ENCODE data around the gene JAKMIP3.
"Not testable (repeated sequence)": the region's sequence is repeated elsewhere in the genome, so short reads cannot be mapped to it uniquely, and the experiment has no call there.

The JAKMIP3 gene

DNA sequence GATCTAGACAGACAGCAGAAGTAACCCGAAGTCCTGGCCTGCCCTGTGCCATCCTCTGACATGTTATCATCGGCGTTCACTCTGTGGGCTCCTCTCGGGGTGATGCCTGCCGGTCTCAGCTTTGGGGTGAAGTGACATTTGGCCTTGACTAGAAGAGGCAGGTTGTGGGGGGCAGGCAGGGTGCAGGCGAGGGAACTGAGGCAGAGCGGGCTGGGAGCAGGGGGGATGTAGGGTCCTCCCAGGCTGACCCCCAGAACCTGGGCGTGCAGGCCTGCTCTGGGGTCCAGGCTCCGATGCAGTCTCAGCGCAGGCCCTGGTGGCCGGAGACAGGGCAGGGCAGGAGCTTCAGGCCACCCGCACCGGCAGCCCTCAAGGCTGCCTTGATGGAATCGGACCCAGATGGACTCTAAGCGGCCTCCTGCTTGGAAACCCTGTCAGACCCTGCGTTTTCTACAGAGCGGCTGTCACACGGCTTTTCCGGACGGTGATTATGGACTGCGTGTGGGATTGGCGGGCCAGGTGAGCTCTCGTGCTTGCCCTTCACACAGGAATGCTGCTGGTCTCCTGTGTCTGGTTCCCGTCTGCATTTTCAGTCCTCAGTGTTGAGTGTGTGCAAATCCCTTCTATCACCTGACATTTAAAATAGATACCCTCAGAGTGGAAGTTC lies 842 bp upstream of the JAKMIP3 start:
- no peak for DNase-seq (ENCODE audit: low read depth in 2 of 2)

GRCh38 chr10:132066186-132066585 lies 440 bp downstream of the JAKMIP3 start:
- DNase-seq (ENCODE audit: low read depth in 2 of 2): no peak

GRCh38 chr10:132066812-132067211 lies 1.1 kb downstream of the JAKMIP3 start:
- no peak for DNase-seq (ENCODE audit: low read depth in 2 of 2)

GRCh38 chr10:132068431-132069121 lies 2.8 kb downstream of the JAKMIP3 start:
- DNase-seq (ENCODE audit: low read depth in 2 of 2): no peak

GRCh38 chr10:132069122-132069848 lies 3.5 kb downstream of the JAKMIP3 start:
- no peak for DNase-seq (ENCODE audit: low read depth in 2 of 2)

DNA sequence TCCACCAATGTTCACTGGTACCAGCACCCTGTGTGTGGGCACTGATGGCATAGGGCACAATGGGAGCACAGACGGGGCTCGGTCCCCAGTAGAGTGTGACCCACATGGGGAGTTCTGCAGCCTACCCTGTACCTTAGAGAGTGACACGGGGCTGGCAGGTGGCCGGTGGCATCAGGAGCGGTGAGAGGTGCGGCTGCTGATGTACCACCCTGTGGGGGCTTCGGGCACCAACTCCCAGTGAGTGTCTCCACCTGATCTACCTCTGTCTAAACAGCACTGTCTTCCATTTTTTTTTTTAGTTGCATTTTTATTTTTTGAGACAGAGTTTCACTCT lies 4.1 kb downstream of the JAKMIP3 start:
- no peak for DNase-seq (ENCODE audit: low read depth in 2 of 2)

GRCh38 chr10:132070724-132071123 lies 5.0 kb downstream of the JAKMIP3 start:
- no peak for DNase-seq (ENCODE audit: low read depth in 2 of 2)

GRCh38 chr10:132071667-132072066 lies 5.9 kb downstream of the JAKMIP3 start:
- no peak for DNase-seq (ENCODE audit: low read depth in 2 of 2)

GRCh38 chr10:132075909-132076577 lies 10.3 kb downstream of the JAKMIP3 start:
- DNase-seq (ENCODE audit: low read depth in 2 of 2): no peak

DNA sequence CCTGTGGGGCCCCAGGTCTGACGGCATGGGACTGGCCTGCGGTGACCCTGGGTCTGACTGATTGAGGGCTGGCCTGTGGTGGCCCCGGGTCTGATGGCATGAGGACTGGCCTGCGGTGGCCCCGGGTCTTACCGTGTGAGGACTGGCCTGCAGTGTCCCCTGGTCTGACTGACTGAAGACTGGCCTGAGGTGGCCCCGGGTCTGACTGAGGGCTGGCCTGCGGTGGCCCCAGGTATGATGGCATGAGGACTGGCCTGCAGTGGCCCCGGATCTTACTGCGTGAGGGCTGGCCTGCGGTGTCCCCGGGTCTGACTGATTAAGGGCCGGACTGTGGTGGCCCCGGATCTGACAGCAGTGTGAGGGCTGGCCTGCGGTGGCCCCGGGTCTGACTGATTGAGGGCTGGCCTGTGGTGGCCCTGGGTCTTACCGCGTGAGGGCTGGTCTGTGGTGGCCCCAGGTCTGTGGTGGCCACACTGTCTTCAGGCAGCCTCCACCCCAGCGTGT lies 10.9 kb downstream of the JAKMIP3 start:
- no peak for DNase-seq (ENCODE audit: low read depth in 2 of 2)

DNA sequence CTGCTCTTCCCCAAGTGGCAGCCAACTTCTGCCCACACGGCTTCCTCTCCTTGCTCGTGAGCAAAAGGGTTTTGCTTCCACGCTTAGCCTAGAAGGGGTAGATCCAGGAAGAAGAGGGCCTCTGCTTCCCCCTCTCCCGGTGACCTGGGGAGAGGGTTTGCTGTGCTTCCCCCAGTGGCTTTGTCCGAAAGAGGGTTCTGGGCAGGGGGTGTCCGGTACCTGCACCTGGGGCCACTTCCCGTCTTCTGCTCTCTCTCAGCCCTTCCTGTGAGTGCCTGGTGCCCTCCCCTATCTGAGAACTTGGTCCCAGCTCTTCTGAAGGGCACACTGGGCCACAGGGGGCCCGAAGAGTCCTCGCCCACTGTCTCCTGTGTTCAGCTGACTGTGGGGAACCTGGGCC lies 11.3 kb downstream of the JAKMIP3 start:
- DNase-seq (ENCODE audit: low read depth in 2 of 2): no peak

GRCh38 chr10:132078746-132079345 lies 13.1 kb downstream of the JAKMIP3 start:
- no peak for DNase-seq (ENCODE audit: low read depth in 2 of 2)

- not testable (repeated sequence) for DNase-seq (ENCODE audit: low read depth in 2 of 2)
Measured at GRCh38 chr10:132084384-132084783, 18.6 kb downstream of the JAKMIP3 start.

- DNase-seq (ENCODE audit: low read depth in 2 of 2): not testable (repeated sequence)
Measured at GRCh38 chr10:132093236-132093635, 27.5 kb downstream of the JAKMIP3 start.

DNA sequence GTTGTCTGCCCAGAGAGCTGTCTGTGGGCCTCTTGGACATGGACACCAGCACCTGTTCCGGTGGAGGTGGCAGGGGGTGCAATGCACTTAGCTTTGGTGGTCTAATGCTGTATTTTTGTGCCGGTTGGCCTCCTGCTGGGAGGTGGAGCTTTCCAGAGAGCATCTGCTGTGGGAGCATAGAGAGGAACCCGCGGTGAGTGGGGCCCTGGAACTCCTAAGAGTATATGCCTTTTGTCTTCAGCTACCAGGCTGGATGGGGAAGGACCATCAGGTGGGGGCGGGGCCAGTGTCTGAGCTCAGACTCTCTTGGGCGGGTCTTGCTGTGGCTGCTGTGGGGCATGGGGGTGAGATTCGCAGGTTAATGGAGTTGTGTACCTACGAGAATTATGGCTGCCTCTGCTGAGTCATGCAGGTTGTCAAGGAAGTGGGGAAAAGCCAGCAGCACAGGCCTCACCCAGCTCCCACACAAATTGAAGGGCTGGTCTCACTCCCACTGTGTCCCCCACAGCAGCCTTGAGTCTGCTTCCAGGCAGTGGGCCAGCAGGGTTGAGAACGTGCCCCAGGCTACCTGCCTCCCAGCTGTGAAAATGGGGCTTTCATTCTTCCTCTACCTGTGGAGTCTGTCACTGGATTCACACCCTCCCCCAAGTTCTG lies 29.0 kb downstream of the JAKMIP3 start:
- DNase-seq (ENCODE audit: low read depth in 2 of 2): no peak

DNA sequence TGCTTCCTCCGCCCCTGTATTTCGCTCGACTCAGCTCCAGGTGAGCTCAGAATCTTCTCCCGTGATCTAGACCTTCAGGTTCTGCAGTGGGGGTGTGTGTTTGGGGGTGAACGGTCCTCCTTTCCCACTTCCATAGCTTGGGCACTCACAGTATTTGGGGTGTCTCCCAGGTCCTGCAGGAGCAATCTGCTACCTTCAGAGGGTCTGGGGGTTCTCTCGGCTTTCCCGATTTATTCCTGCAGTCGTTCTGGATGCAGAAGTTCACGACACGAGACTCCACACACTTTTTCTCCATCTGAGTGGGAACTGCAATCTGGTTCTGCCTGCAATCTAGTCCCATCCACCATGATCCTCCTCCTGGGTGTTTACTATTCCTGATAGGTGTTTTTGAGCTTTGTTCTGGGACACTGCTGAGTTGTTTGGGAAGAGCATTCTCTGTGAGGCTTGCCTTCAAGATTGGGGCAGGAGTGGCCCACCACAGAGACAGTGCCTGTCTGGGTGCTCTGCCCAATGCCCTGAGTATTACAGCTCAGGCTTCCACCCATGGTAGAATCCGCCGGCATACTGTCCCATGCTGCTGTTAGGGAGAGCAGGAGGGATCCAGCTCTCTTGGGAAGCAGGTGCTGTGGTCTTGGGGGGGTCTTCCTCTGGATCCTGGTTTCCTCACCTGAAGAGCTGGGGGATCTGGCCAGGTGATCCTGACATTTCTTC lies 29.8 kb downstream of the JAKMIP3 start:
- no peak for DNase-seq (ENCODE audit: low read depth in 2 of 2)

DNA sequence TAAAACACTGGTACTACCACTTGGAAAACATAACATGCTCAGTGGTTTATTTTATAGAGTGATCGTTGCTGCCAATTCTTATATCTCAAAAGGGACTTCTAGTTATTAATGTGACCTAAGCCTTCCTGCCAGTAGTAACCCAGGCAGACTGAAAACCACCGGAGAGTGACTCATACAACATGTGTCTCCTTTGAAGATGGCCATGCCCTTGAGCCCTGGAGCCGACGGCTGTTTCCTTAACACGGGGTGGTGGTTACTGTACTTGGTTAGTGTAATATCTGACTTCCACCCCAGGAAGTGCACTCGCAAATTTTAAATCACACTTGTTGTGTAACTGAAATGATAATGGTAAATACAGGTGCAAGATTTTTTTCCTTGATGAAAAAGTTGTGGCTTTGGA lies 30.5 kb downstream of the JAKMIP3 start:
- DNase-seq (ENCODE audit: low read depth in 2 of 2): no peak

DNA sequence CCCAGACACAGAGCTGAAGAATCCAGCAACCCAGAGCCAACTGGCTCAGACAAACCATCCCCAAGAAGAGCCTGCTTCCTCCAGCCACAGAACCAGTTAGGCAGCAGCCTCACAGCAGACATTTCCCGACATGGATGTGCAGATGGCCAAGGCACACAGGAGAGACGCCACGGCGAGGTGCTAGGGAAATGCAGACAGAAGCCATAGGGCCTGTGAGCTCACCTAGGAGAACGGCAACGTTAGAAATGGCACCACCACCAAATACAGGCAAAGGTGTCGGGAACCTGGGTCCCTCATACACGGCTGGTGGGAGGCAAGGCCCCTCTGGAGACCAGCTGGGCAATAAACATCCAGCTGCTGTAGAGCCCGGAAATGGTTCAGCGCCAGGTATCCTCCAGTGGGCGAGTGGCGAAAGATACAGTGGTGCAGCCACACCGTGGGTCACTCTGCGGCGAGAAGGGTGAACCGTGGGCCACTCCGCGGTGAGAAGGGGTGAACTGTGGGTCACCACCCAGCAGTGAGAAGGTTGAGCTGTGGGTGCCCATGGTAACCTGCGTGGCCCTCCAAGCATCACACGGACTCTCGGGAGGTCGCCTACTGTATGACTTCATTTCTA lies 31.2 kb downstream of the JAKMIP3 start:
- DNase-seq (ENCODE audit: low read depth in 2 of 2): no peak

- DNase-seq (ENCODE audit: low read depth in 2 of 2): no peak
Measured at GRCh38 chr10:132097609-132098377, 32.0 kb downstream of the JAKMIP3 start.

Data from activated CD4-positive, alpha-beta T cell treated with anti-CD3 and anti-CD28 coated beads for 24 hours (primary cell).